ENCODE results near the gene F2RL3. TPM values are rescaled to one million over a fixed set of nuclear protein-coding genes. Genes with fewer than 3 reads are reported as not detected.

Gene F2RL3
- total and polyA plus RNA-seq, 9 of the 15 experiments (the other 6 are each of a cell fraction or from before 2014, with no cell fraction given): 1.4 to 27.6 (median 11.9) TPM

DNA sequence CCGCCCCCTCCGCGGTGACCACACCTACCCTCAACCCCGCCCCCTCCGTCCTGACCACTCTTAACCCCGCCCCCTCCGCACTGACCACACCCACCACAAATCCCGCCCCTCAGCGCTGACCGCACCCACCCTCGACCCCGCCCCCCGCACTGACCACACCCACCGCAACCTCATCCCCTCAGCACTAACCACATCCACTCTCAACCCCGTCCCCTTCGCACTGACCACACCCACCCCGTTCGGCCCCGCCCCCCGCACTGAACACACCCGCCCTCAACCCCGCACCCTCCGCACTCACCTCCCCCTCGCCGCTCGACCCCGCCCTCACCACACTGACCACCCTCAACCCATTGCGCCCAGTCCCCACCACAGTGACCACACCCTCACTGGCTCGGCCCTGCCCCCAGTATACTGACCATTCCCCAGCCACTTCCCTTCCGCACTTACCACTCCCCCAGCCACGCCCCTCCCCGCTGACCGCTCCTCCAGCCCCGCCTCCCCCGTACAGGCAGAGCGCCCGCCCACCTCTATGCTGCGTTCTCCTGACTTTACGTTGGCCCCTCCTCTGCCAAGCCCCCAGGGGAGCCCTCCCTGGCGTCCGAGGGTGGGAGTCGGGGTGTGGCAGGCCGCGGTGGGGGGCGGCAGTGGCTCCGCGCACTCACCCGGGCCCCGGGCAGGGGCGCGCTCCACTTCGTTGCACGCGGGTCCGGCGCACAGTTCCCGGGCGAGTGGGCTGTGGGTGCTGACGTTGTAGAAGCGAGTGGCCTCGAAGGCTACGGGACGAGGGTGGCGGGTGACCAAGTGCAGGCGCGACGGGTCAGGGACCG is 8.4 kb downstream of the F2RL3 start (continued):
- TF ChIP-seq MGA (IDR thresholded peaks at IDR 0.05): peak; percentile 92
- TF ChIP-seq ZBTB2 (IDR thresholded peaks at IDR 0.05): peak; percentile 39; the same call in 1 of the 2 replicates
- TF ChIP-seq RFX7 (CRISPR knock-in tag; IDR thresholded peaks at IDR 0.05): 0 out of 2 replicates have a peak, but pooled peaks have one; percentile 9
- TF ChIP-seq ATF4 (CRISPR knock-in tag; IDR thresholded peaks at IDR 0.05): peak; percentile 57
- no peak for TF ChIP-seq THRA (IDR thresholded peaks at IDR 0.05)
- TF ChIP-seq TCFL5 (CRISPR knock-in tag; conservative IDR thresholded peaks at IDR 0.05): no peak
- TF ChIP-seq ZNF280A (IDR thresholded peaks at IDR 0.05; ENCODE audit: low read depth, partially characterized antibody): no peak
